Spinal cord (tissue), 10 donors: ENCODE measurements around the gene ZDHHC11B. TPM values are rescaled to one million over a fixed set of nuclear protein-coding genes. Genes with fewer than 3 reads are reported as not detected.

Experiments used
- DNase-seq, 6 donors: peaks; one replicate each; pipeline versions ENCODE4 v3.0.0 to v3.0.0-alpha.2; 2013 to 2015; ENCODE audit warnings: low spot score in 6 of 6, low read depth in 4 of 6
- H3K27ac ChIP-seq: one replicate; pipeline ENCODE4 v1.5.1; 2013; ENCODE audit warnings: low read depth, low read length, control low read depth
- H3K27me3 ChIP-seq: one replicate; pipeline ENCODE4 v1.6.1; 2013; ENCODE audit warnings: low read length; ENCODE audit not compliant: control insufficient read depth, insufficient read depth
- H3K36me3 ChIP-seq: one replicate; pipeline ENCODE4 v1.6.1; 2013; ENCODE audit warnings: low read length; ENCODE audit not compliant: control insufficient read depth, insufficient read depth
- H3K4me1 ChIP-seq: one replicate; pipeline ENCODE4 v1.6.1; 2013; ENCODE audit warnings: low read length; ENCODE audit not compliant: control insufficient read depth, insufficient read depth
- H3K4me3 ChIP-seq: one replicate; pipeline ENCODE4 v1.5.1; 2013; ENCODE audit warnings: low read depth, low read length, control low read depth
- H3K9me3 ChIP-seq: one replicate; pipeline ENCODE4 v1.6.1; 2013; ENCODE audit warnings: low read length; ENCODE audit not compliant: control insufficient read depth, insufficient read depth
- WGBS: methylation state at CpG from one replicate; pipeline ENCODE4 v1.1.5; 2013; ENCODE audit warnings: missing lambda C conversion rate; ENCODE audit not compliant: insufficient coverage; 5-methylcytosine and 5-hydroxymethylcytosine counted together
- polyA plus RNA-seq, 2 donors: library from polyadenylated mRNA; unstranded; fragments of 120-200 nt; gene quantifications; one replicate each; pipeline ENCODE4 v1.2.1, GENCODE V29; 2013; ENCODE audit not compliant: insufficient read length in 2 of 2
- total RNA-seq, 2 donors: library from RNA; depleted of rRNA in 1 of 2; stranded (reverse); fragments of 120-200 nt in 1 of 2; fragments of >200 nt in 1 of 2; gene quantifications; one replicate each; pipeline versions ENCODE4 v1.2.3 to v1.2.4, GENCODE V29; 2013 to 2014
- donor health status: healthy.

The ZDHHC11B gene
- total and polyA plus RNA-seq, 4 donors, result 7.3 to 37.2 (median 16.2) TPM

DNA sequence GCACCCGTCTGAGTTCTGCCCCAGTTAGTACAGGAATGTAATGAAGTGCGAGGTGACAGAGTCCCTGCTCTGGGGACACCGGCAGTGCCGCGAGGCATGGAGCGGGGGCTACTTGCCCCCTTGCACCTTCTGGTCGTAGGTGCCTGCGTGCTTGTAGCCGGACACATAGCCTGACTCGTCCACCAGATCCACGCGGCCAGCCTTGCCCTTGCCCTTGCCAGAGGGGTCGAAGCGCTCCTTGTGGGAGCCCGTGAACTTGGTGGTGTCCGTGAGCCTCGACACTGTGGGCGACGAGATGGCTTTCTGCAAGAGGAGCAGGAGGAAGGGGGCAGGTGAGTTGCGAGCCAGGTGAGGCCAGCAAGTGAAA is 119.6 kb downstream of the ZDHHC11B start:
- peaks cover 91% of the 10 kb centered on the region for H3K36me3 ChIP-seq
- no peaks in the 10 kb centered on the region for H3K27me3 ChIP-seq

DNA sequence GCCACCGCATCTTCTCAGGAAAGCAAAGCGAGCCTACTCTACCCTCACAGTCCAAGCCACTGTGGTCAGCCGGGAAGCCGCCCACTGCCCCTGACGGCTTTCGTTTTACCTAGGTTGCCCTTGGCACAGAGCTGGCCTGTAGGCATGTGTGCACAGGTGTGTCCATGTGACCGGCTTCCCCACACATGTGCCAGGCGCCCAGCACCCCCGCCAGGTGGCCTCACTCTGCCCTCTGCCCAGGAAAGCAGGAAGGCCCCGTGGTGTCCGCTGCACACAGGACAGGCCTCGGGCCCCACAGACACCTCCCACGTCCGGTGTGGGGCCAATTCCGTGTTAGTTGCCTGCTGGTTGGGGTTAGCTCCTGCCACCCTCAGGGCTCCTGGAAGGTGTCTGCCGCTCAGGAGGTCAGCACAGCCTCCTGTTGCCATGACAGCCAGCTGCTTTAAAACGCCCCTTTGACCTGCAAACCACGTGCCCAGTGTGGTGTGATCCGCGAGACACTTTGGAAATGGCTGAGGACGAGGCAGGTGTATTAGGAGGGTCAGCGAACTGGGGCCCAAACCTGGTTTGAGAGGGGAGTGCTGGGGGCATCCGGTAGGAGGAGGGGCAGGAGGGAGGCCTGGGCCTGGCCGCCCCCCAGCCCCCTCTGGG is 120.1 kb downstream of the ZDHHC11B start:
- no peak overlapping the region for H3K27ac ChIP-seq
- H3K9me3 ChIP-seq, result no peaks in the 10 kb centered on the region
- peaks cover 12% of the 10 kb centered on the region for H3K4me1 ChIP-seq
- peaks cover 91% of the 10 kb centered on the region for H3K36me3 ChIP-seq
- H3K27me3 ChIP-seq, result no peaks in the 10 kb centered on the region
- H3K4me3 ChIP-seq, result no peak overlapping the region
- WGBS, result 87% methylated on average over 24 of the region's 24 CpGs
- no peak for DNase-seq

More for the DNA sequence above, 119.6 kb downstream of the ZDHHC11B start:
- Histone ChIP-seq H3K27ac (no peak overlapping the region), H3K4me1 (peaks cover 15% of the 10 kb centered on the region), H3K9me3 (no peaks in the 10 kb centered on the region), H3K4me3 (no peak overlapping the region)
- 97% methylated on average over 20 of the region's 20 CpGs for WGBS
- no peak for DNase-seq

DNA sequence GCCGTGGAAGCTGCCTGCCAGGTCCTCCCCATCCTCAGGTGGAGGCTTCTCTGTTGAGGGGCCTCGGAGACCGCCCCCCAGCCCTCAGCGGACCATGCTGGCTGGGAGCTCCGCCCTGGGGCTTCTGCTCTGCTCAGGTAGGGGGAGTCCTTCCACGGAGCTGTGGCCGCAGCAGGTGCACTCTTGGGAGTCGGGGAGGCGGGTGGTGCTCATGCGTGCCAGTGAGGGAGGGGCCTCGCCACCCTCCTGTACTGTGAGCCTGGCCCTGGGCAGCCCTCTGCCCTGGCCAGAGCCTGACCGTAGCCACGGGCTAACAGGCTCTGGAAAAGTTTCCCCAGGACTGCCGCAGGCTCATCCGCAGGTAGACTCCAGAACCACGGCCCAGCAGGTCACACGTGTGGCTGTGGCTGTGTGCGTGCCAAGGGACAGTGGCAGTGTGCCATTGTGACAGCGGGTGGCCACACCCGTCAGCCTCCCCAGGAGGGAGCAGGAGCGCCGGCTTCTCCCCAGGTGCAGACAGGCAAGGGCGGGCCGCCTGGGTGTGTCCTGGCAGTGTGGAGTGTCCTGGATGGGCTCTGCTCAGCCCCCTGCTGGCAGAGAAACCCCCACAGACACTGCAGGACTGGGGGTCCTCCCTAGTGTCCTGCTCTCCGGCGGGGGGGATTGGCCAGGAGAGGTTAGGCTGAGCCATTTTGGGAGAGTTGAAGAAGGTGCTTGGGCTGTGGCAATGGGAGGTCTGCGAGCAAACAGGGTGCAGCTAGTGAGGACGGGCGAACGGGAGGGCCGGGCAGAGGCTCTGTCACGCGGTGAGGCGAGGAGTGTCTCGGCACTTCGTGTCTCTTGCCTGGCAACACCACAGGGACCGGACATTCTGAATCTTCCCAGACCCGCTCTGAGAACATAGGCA is 120.8 kb downstream of the ZDHHC11B start:
- no peak for DNase-seq
- Histone ChIP-seq H3K27ac (no peak overlapping the region), H3K4me1 (peaks cover 5% of the 10 kb centered on the region), H3K4me3 (no peak overlapping the region), H3K9me3 (no peaks in the 10 kb centered on the region), H3K27me3 (no peaks in the 10 kb centered on the region), H3K36me3 (peaks cover 85% of the 10 kb centered on the region)
- WGBS, result 98% methylated on average over 27 of the region's 38 CpGs

DNA sequence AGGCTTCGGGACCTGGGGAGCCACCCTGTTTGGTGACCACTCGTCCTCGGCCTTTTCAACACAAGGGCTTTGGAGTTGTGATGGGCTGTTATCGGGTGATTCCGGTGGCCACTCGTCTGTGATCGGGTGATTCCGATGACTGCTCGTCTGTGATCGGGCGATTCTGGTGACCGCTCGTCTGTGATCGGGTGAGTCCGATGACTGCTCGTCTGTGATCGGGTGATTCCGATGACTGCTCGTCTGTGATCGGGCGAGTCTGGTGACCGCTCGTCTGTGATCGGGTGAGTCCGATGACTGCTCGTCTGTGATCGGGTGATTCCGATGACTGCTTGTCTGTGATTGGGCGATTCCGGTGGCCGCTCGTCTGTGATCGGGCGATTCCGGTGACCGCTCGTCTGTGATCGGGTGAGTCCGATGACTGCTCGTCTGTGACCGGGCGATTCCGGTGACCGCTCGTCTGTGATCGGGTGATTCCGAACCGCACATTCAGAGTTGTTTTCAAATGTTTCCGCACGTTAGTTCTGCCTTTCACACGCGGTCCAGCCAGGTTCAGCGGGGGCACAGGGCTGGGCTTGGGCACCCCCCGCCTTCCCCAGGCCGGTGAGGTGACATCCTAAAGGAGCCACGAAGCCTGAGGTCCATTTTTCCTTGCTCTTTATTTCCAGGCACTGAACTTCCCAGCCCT is 121.6 kb downstream of the ZDHHC11B start:
- H3K27me3 ChIP-seq, result no peaks in the 10 kb centered on the region
- no peak overlapping the region for H3K27ac ChIP-seq
- 97% methylated on average over 56 of the region's 56 CpGs for WGBS
- no peak for DNase-seq
- H3K4me1 ChIP-seq, result peaks cover 3% of the 10 kb centered on the region
- no peaks in the 10 kb centered on the region for H3K9me3 ChIP-seq
- no peak overlapping the region for H3K4me3 ChIP-seq
- H3K36me3 ChIP-seq, result peaks cover 82% of the 10 kb centered on the region

GRCh38 chr5:661891-662750 is 122.4 kb downstream of the ZDHHC11B start:
- H3K9me3 ChIP-seq, result no peaks in the 10 kb centered on the region
- no peak overlapping the region for H3K4me3 ChIP-seq
- no peaks in the 10 kb centered on the region for H3K27me3 ChIP-seq
- H3K4me1 ChIP-seq, result peaks cover 3% of the 10 kb centered on the region
- 98% methylated on average over 53 of the region's 53 CpGs for WGBS
- H3K27ac ChIP-seq, result no peak overlapping the region
- DNase-seq, result no peak
- H3K36me3 ChIP-seq, result peaks cover 79% of the 10 kb centered on the region

GRCh38 chr5:660491-661030 is 124.0 kb downstream of the ZDHHC11B start:
- WGBS, result 100% methylated on average over 4 of the region's 11 CpGs
- DNase-seq, result no peak
- Histone ChIP-seq H3K36me3 (peaks cover 63% of the 10 kb centered on the region), H3K27me3 (no peaks in the 10 kb centered on the region), H3K4me1 (no peaks in the 10 kb centered on the region), H3K27ac (no peak overlapping the region), H3K4me3 (no peak overlapping the region), H3K9me3 (no peaks in the 10 kb centered on the region)

Other genes with a start within 250 kb of the ZDHHC11B start
- gene CEP72, start 172.4 kb downstream of the ZDHHC11B start, total RNA-seq, result 1 to 10 TPM; 3.5 to 6.1 TPM
- 10 to 100 TPM; 12.1 TPM for gene CEP72, start 172.4 kb downstream of the ZDHHC11B start, polyA plus RNA-seq
- 10 to 100 TPM; 17.4 to 27.9 TPM for gene TPPP, start 91.4 kb downstream of the ZDHHC11B start, total RNA-seq
- 10 to 100 TPM; 57.8 to 64.0 TPM for gene TPPP, start 91.4 kb downstream of the ZDHHC11B start, polyA plus RNA-seq
- gene ZDHHC11, start 66.3 kb upstream of the ZDHHC11B start, total RNA-seq, result 10 to 100 TPM; 11.7 to 14.3 TPM
- gene ZDHHC11, start 66.3 kb upstream of the ZDHHC11B start, polyA plus RNA-seq, result 10 to 100 TPM; 17.8 to 21.6 TPM
- 10 to 100 TPM; 33.4 to 41.5 TPM for gene BRD9, start 108.1 kb upstream of the ZDHHC11B start, total RNA-seq
- gene BRD9, start 108.1 kb upstream of the ZDHHC11B start, polyA plus RNA-seq, result 10 to 100 TPM; 41.0 to 49.2 TPM
- gene TRIP13, start 108.2 kb upstream of the ZDHHC11B start, total RNA-seq, result 1 to 10 TPM; 5.8 to 7.3 TPM
- gene TRIP13, start 108.2 kb upstream of the ZDHHC11B start, polyA plus RNA-seq, result 10 to 100 TPM in 1 of 2 donors, 1 to 10 TPM in 1; 9.8 to 10.4 TPM
- gene NKD2, start 224.1 kb upstream of the ZDHHC11B start, total RNA-seq, result 10 to 100 TPM in 1 of 2 donors, 1 to 10 TPM in 1; 5.1 to 11.2 TPM
- gene NKD2, start 224.1 kb upstream of the ZDHHC11B start, polyA plus RNA-seq, result 10 to 100 TPM; 19.7 to 25.2 TPM